Stomach smooth muscle (tissue), 2 donors: ENCODE measurements around the gene MATR3.
"Not testable (repeated sequence)": the region's sequence is repeated elsewhere in the genome, so short reads cannot be mapped to it uniquely, and the experiment has no call there.

Source experiments
- H3K27ac ChIP-seq: one replicate; pipeline ENCODE4 v1.7.0; 2013; ENCODE audit warnings: mild to moderate bottlenecking, low read length, inconsistent platforms
- H3K27me3 ChIP-seq, 2 donors: one replicate each; pipeline ENCODE4 v1.7.0; 2013; ENCODE audit warnings: low read length in 2 of 2; ENCODE audit not compliant: insufficient read depth in 2 of 2, control insufficient read depth in 1 of 2
- H3K36me3 ChIP-seq, 2 donors: one replicate each; pipeline ENCODE4 v1.7.0; 2013; ENCODE audit warnings: low read length in 2 of 2; ENCODE audit not compliant: control insufficient read depth in 2 of 2, insufficient read depth in 2 of 2
- H3K4me1 ChIP-seq: one replicate; pipeline ENCODE4 v1.7.0; 2013; ENCODE audit warnings: low read length; ENCODE audit not compliant: control insufficient read depth, insufficient read depth
- H3K4me3 ChIP-seq, 2 donors: one replicate each; pipeline ENCODE4 v1.7.0; 2013; ENCODE audit warnings: low read length in 2 of 2
- H3K9ac ChIP-seq, 2 donors: one replicate each; pipeline ENCODE4 v1.7.0; 2013; ENCODE audit warnings: low read length in 2 of 2, mild to moderate bottlenecking in 1 of 2
- H3K9me3 ChIP-seq, 2 donors: one replicate each; pipeline ENCODE4 v1.7.0; 2013; ENCODE audit warnings: low read length in 2 of 2; ENCODE audit not compliant: control insufficient read depth in 2 of 2
- donor health status: healthy.
- donor health status: Pancreatic carcinoma.

MATR3 gene

DNA sequence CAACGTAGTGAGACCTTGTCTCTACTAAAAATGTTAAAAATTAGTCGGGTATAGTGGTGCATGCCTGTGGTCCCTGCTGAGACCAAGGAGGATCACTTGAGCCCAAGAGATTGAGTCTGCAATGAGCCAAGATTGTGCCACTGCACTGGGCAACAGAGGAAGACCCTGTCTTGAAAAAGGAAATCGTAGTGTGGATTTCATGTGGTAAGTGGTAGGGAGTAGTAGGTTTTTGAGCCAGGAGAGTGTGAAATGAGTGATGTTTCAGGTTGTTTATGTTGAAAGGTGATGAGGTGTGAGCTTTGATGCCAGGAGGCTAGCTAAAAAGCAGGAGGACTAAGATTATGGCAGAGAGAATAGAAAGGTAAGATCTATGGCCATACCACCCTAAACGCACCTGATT lies 5.9 kb downstream of the MATR3 start:
- Histone ChIP-seq H3K4me3 (no peak overlapping the region), H3K4me1 (peaks cover 30% of the 10 kb centered on the region), H3K27me3 (no peaks in the 10 kb centered on the region), H3K9me3 (no peaks in the 10 kb centered on the region), H3K36me3 (no peaks in the 10 kb centered on the region), H3K9ac (no peak overlapping the region), H3K27ac (no peak overlapping the region)

DNA sequence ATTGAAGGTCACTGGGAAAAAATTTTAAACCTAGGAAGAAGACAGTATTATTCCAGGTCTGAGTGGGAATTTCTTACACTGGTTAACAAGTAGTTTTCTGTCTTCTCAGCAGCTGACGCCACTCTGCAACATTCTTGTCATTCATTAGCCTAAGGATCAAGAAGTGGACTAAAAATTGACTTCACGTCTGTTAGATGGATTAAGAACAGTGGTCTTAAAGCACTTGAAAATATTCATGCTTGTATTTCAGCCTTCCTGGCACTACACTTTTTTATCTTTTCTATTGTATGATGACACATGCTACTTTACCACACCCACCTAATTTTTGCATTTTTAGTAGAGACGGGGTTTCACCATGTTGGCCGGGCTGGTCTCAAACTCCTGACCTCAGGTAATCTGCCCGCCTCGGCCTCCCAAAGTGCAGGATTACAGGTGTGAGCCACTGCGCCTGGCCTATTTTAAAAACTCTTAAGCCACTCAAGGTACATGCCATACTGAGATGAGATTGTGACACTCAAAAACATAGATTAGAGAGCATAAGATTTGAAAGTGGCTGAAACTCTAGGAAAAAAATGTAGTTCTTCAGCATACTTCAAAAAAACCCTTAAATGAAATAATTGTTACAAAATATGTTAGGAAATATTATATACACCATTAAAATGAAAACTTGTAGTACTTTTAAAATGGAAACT lies 8.4 kb downstream of the MATR3 start:
- Histone ChIP-seq H3K27ac (no peak overlapping the region), H3K4me1 (peaks cover 27% of the 10 kb centered on the region), H3K9me3 (no peaks in the 10 kb centered on the region)

DNA sequence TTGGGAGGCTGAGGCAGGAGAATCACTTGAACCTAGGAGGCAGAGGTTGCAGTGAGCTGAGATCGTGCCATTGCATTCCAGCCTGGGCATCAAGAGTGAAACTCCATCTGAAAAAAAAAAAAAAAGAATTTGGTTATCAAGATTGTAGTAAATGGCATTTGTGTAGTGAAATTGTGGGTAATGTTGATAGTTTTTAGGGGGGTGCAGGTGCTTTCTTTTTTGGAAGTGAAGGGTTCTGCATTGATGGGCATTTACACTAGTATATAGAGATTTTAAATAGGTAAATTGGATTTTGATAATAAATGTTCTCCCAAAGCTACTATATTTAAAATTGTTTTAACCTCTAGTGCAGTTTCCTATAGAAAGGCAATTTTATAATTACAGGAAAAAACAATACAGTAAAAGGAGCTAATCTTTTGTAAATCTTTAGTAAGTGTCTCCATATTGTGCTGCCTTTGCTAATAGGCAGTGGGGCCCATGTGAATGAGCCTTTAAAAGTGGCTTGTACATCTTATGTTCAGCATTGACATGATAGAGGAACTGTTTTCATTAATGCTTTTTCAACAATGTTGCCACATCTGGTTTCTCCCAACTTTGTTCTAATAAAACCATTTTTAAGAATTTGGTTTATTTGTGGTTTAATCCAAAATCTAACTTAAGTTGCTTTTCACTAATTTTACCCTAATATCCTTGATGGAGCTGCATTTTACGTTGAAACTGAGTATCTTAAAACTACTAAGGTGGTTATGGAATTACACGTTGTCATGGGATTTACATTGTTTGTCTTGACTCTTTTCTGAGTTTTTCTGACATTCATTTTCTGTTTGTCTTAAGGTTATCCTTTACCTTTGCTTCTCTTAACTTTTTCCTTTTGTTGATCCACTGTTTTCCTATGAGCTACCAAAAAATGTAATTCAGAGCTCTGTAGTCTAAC lies 11.1 kb downstream of the MATR3 start:
- Histone ChIP-seq H3K9ac (no peak overlapping the region), H3K9me3 (no peaks in the 10 kb centered on the region), H3K4me1 (peaks cover 21% of the 10 kb centered on the region), H3K4me3 (no peak overlapping the region), H3K36me3 (no peaks in the 10 kb centered on the region), H3K27ac (no peak overlapping the region), H3K27me3 (no peaks in the 10 kb centered on the region)

More for the DNA sequence above, 8.4 kb downstream of the MATR3 start:
- H3K36me3 ChIP-seq = no peaks in the 10 kb centered on the region
- no peaks in the 10 kb centered on the region for H3K27me3 ChIP-seq
- H3K4me3 ChIP-seq = no peak overlapping the region
- no peak overlapping the region for H3K9ac ChIP-seq

DNA sequence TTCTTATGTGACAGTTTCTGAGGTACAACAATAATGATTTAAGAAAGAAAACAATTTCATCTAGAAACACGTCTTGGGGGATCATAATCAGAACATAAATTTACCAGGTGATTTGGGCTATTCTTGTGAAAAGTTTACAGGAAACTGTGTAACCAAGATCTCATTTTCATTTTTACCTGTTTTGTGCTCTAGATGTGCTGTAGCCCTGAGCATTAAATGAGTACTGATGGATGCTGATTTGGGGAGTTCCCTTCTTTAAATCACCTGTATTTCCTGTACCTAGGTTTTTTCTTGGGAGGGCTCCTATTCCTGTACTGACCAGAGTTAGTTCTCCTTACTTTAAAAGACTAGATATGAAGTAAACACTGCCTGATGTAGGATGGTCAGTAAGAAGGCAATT lies 12.7 kb downstream of the MATR3 start:
- Histone ChIP-seq H3K27me3 (no peaks in the 10 kb centered on the region), H3K9ac (no peak overlapping the region), H3K4me3 (no peak overlapping the region), H3K9me3 (no peaks in the 10 kb centered on the region), H3K36me3 (no peaks in the 10 kb centered on the region), H3K27ac (no peak overlapping the region), H3K4me1 (peaks cover 15% of the 10 kb centered on the region)

DNA sequence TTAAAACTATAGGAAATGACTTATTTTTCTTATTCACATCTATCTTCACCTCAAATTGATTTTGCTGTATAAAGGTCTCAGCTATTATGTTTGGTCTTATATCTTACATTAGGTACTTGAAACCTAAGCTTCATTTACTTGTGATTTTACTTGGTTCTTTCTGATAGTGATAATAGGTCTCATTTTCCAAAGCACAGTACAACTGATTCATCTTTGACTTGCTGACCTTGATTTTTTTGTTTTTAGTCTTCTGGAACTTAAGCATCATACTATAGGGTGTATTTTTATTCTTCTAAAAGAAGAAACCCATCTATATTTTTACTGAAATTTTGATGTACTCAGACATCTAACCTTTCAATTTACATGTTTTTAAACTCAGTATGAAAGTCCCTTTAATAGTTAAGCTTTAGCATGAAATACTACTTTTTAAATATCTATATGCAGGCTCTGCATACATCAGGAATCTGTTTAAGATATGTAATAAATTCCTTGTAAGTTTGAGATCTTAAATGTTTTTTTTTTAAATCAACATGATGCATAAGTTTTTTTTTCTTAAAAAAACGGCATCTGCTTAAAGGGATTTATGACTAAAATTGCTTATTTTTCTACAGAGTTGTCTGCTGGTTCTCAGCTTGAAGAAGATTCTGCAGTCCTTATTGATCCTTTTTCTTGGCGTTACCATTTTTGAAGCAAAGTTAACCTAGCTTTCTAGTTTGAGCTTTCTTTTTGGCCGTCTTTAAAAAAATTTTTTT lies 13.3 kb downstream of the MATR3 start:
- H3K36me3 ChIP-seq = no peaks in the 10 kb centered on the region
- no peak overlapping the region for H3K9ac ChIP-seq
- H3K27ac ChIP-seq = no peak overlapping the region
- H3K4me3 ChIP-seq = no peak overlapping the region
- H3K4me1 ChIP-seq = peaks cover 15% of the 10 kb centered on the region
- H3K27me3 ChIP-seq = no peaks in the 10 kb centered on the region
- H3K9me3 ChIP-seq = no peaks in the 10 kb centered on the region

DNA sequence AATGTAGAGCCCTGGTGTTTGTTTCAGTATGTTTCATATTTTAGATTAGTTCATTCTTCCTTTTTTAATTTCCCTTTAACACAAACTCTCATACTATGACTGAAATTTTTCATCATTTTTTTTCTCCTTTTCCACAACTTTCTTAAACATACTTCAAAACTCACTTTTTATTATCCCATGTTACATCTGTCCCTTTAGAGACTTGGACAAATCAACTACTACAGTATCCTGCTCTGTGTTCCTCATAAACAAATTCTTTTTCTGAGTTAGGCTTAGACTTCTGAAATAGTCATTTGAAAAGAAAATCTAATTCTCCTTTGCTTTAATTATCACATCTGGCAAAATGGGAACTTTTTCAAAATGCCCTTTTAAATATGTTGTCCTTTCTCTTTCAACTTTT lies 15.3 kb downstream of the MATR3 start:
- H3K4me3 ChIP-seq = no peak overlapping the region
- no peaks in the 10 kb centered on the region for H3K36me3 ChIP-seq
- no peaks in the 10 kb centered on the region for H3K27me3 ChIP-seq
- H3K4me1 ChIP-seq = peaks cover 15% of the 10 kb centered on the region
- H3K27ac ChIP-seq = no peak overlapping the region
- no peak overlapping the region for H3K9ac ChIP-seq
- no peaks in the 10 kb centered on the region for H3K9me3 ChIP-seq

DNA sequence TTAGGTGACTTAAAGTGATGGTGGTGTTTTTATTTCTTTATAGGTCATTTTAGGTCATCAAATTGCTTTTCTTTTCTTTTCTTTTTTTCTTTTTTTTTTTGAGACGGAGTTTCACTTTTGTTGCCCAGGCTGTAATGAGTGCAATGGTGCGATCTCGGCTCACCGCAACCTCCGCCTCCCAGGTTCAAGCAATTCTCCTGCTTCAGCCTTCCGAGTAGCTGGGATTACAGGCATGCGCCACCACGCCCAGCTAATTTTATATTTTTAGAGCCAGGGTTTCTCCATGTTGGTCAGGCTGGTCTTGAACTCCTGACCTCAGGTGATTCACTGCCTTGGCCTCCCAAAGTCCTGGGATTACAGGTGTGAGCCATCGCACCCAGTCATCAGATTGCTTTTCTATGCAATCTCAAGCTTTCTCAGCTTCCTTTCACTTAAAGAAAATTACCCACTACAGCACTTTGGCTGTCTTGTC lies 17.2 kb downstream of the MATR3 start:
- not testable (repeated sequence) for H3K9ac ChIP-seq, H3K4me3 ChIP-seq, H3K27ac ChIP-seq, H3K4me1 ChIP-seq, H3K27me3 ChIP-seq, H3K36me3 ChIP-seq, H3K9me3 ChIP-seq

DNA sequence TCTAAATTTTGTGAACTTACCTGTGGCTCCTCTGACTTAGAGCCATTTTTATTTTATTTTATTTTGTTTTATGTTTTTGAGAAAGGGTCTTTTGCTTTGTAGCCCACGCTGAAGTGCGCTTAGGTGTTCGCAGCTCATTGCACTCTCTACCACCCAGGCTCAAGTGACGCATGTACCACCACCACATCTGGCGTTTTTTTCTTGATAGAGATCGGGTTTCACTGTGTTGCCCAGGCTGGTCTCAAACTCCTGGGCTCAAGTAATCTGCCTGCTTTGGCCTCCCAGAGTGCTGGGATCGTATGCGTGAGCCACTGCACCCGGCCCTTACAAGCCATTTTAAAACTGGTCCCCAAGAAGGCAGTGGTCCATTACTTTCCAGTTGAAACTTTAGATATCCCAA lies 18.5 kb downstream of the MATR3 start:
- peaks cover 7 to 9% of the 10 kb centered on the region in 2 donors for H3K36me3 ChIP-seq
- H3K27me3 ChIP-seq = no peaks in the 10 kb centered on the region
- no peak overlapping the region for H3K9ac ChIP-seq
- H3K4me3 ChIP-seq = no peak overlapping the region
- H3K4me1 ChIP-seq = peaks cover 9% of the 10 kb centered on the region
- H3K9me3 ChIP-seq = no peaks in the 10 kb centered on the region
- H3K27ac ChIP-seq = no peak overlapping the region

DNA sequence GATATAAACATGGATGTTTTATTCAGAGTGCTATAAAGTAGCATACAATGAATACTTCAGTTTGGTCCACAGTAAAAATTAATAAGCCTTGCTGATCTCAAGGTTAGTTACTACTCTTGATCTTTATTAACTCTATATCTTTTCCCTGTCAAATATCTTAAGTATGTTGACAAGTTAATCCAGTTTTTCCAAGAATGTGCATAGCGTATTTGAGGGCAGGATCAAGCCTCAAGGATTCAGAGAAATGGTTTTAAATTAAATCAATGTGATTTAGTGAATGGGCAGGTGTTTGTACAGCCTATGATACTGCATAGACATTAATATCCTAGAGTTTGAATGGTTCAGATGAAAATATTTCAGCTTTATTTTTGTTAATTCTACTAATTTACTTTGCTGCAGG lies 20.7 kb downstream of the MATR3 start:
- Histone ChIP-seq H3K36me3 (peaks cover 17 to 22% of the 10 kb centered on the region in 2 donors), H3K27ac (no peak overlapping the region), H3K4me3 (no peak overlapping the region), H3K9ac (no peak overlapping the region), H3K27me3 (no peaks in the 10 kb centered on the region), H3K9me3 (no peaks in the 10 kb centered on the region), H3K4me1 (peaks cover 3% of the 10 kb centered on the region)

DNA sequence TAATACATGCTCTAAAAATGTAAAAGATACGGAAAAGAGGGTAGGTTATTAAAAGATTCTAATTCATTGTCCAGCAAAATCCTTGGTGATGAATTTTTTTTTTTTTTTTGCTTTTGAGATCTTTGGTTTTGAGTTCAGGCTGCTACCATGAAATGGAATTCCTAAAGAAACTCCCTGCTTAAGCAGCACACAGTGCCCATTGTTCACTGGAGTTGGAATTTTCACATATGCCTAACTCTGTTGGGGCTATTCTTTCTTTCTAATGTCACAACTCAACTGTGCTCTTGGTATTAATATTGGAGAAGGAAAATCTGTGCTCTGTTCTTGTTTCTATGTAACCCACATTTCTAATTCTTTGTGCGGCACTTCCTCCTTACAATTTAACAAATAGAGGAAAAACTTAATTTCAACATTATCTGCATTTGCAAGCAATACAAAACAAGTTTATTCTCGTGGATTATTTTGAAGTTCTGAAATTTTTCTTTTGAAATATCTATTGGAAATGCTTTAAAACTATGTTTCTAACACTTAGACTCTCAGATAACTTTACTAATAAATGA lies 21.6 kb downstream of the MATR3 start:
- H3K9ac ChIP-seq = no peak overlapping the region
- no peak overlapping the region for H3K4me3 ChIP-seq
- H3K36me3 ChIP-seq = peaks cover 21 to 26% of the 10 kb centered on the region in 2 donors
- H3K27ac ChIP-seq = no peak overlapping the region
- no peaks in the 10 kb centered on the region for H3K9me3 ChIP-seq
- no peaks in the 10 kb centered on the region for H3K27me3 ChIP-seq
- peaks cover 3% of the 10 kb centered on the region for H3K4me1 ChIP-seq
